ENCODE results near the gene LIMD2.

Gene LIMD2

DNA sequence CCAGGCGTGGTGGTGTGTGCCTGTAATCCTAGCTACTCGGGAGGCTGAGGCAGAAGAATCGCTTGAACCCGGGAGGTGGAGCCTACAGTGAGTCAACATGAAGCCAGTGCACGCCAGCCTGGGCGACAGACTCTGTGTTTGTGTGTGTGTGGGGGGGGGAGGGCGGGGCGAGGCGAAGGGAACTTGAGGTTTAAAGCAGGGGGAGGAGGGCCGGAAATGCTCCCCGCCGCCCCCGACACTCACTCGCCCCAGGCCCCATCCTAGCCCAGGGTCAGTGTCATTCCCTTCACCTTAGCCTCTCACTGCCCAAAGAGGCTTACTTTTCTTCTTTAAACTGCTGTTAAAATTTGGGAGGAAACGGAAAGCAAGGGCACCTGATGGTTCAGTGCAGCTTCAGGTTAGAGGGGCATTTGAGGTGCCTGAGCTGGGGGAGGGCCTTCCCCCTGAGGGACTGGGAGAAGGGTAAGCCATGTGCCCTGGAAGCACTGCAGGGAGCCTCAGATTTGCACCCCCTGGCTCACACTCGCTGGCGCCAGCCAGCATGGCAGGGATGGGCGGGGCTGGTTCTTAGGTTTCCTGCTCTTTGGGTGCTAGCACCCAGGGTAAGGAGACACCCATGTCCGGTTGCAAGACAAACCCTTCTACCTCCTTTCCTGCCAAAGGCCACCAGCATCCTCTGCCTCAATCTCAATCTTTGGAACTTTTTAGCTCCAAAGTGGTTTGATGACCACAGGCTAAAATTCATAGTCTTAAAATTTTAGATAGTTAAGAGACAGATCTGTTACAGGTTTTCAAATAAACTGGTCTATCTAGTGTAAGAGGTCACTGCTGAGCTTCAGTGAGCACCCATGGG is 2.2 kb upstream of the LIMD2 start:
- DNase-seq, result peak; percentile 62 to 69 (median 66)
- no peaks in the 10 kb centered on the region for H3K27me3 ChIP-seq (replicated peaks; ENCODE audit: control insufficient read depth, insufficient read depth, low read length, poor library complexity, severe bottlenecking)
- H3K4me3 ChIP-seq (ENCODE audit: insufficient read depth, low read depth, low read length, poor library complexity, severe bottlenecking), result peak overlapping the region; percentile 38
- H3K36me3 ChIP-seq (ENCODE audit: control insufficient read depth, insufficient read depth, low read length), result peaks cover 22% of the 10 kb centered on the region
- no peaks in the 10 kb centered on the region for H3K9me3 ChIP-seq (ENCODE audit: control insufficient read depth, low read length)
- peak overlapping the region; percentile 86 for H3K27ac ChIP-seq (ENCODE audit: insufficient read depth, low read length, poor library complexity, severe bottlenecking)
- H3K4me1 ChIP-seq (ENCODE audit: control insufficient read depth, insufficient read depth, low read length, poor library complexity, severe bottlenecking), result peaks cover 76% of the 10 kb centered on the region

DNA sequence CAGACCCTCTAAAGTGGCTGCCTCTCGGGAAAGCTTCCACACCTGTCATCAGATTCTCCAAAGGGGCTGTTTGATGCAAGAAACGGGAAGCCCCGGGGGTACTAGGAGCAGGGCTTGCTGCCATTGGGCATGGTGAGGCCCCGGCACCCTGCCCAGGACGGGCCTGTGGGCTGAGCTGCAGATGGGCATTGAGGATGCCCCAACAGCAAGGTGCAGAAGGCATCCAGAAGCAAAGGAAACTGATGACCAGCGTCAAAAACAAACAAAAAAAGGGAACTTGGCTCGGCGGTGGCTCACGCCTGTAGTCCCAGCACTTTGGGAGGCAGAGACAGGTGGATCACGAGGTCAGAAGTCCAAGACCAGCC is 1.5 kb upstream of the LIMD2 start:
- peak overlapping the region; percentile 38 for H3K4me3 ChIP-seq (ENCODE audit: insufficient read depth, low read depth, low read length, poor library complexity, severe bottlenecking)
- H3K27me3 ChIP-seq (replicated peaks; ENCODE audit: control insufficient read depth, insufficient read depth, low read length, poor library complexity, severe bottlenecking), result no peaks in the 10 kb centered on the region
- H3K9me3 ChIP-seq (ENCODE audit: control insufficient read depth, low read length), result no peaks in the 10 kb centered on the region
- no peak for DNase-seq
- peaks cover 76% of the 10 kb centered on the region for H3K4me1 ChIP-seq (ENCODE audit: control insufficient read depth, insufficient read depth, low read length, poor library complexity, severe bottlenecking)
- peaks cover 28% of the 10 kb centered on the region for H3K36me3 ChIP-seq (ENCODE audit: control insufficient read depth, insufficient read depth, low read length)
- H3K27ac ChIP-seq (ENCODE audit: insufficient read depth, low read length, poor library complexity, severe bottlenecking), result peak overlapping the region; percentile 86

DNA sequence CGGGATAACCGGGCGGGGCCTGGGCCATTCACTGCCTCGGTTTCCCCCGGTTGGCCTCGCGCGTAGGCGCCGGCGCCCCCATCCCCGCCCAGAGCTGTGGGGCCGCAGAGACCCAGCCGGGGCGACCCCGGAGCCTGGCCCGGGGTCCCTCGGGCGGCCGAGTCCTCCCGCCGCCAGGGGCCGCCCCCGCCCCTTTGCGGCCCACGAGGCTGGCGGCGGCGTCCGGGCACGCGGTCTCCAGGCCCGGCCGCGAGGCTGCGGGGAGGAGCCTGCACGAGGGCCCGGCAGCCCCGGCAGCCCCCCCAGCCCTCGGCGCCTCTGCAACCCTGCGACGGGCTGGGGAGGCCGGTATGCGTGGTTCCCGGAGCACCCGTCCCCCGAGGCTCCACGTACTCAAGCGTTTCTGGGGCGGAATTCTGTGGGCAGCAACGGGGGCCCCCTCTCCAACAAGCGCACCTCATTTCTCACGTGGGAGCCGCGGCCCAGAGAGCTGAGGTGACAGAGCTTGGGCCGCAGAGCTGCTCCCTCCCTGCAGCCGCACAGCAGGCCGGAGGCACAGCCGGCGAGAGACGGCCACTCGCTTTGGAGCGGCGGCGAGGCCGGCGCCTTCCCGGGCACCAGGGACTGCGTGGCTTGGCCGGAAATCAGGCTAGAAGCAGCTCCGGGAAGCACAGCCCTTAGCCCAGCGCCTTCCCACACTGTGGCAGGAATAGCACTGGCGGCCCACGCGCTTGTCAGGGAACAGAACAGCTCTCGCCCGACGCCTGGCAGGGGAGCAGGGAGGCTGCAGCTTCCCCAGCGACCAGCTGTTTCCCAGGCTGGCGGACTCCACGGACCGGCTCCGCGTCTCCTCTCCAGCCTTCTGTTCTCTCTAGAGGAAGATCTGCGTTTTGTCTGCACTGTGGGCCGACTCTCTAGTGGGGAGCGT is 867 bp upstream of the LIMD2 start:
- DNase-seq, result peak; percentile 44 to 48 (median 44)
- Histone ChIP-seq H3K4me3 (ENCODE audit: insufficient read depth, low read depth, low read length, poor library complexity, severe bottlenecking) (peak overlapping the region; percentile 54), H3K36me3 (ENCODE audit: control insufficient read depth, insufficient read depth, low read length) (peaks cover 31% of the 10 kb centered on the region), H3K4me1 (ENCODE audit: control insufficient read depth, insufficient read depth, low read length, poor library complexity, severe bottlenecking) (peaks cover 76% of the 10 kb centered on the region), H3K27ac (ENCODE audit: insufficient read depth, low read length, poor library complexity, severe bottlenecking) (peak overlapping the region; percentile 86), H3K9me3 (ENCODE audit: control insufficient read depth, low read length) (no peaks in the 10 kb centered on the region), H3K27me3 (replicated peaks; ENCODE audit: control insufficient read depth, insufficient read depth, low read length, poor library complexity, severe bottlenecking) (no peaks in the 10 kb centered on the region)

DNA sequence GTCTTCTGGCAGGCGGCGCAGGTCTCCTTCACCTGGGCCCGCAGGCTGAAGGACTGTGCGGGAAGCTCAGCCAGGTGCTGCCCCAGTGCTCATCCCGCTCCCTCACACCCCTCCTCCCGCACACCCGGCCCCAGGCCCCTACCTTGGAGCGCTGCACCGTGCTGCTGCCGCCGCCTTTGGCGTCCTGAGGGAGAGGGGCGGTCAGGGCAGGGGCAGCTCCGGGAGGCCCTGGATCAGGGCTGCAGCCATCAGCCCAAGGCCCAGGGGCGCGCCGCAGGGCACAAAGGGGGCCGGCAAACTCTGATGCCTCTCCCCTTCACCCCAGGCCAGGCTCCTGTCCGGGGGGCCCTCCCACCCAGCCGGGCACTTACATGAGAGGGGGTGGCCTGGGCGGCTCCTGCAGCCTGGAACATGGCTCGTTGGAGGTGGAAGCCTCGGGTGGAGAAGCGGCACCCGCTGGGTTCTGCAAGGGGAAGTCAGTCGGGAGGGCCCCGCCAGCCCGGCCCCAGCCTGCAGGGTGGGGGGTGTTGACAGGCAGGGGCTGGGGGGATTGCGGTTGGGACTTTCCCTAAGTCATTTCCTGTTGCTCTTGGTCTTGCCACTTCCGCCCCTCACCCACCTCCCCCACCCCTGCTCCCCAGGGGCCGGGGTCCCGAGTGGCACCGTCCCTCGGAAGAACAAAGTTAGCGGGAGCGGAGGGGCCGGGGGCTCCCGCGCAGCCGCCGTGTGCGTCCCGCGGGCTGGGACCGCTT is 863 bp downstream of the LIMD2 start:
- Histone ChIP-seq H3K4me1 (ENCODE audit: control insufficient read depth, insufficient read depth, low read length, poor library complexity, severe bottlenecking) (peaks cover 73% of the 10 kb centered on the region), H3K9me3 (ENCODE audit: control insufficient read depth, low read length) (no peaks in the 10 kb centered on the region), H3K27ac (ENCODE audit: insufficient read depth, low read length, poor library complexity, severe bottlenecking) (peak overlapping the region; percentile 86), H3K27me3 (replicated peaks; ENCODE audit: control insufficient read depth, insufficient read depth, low read length, poor library complexity, severe bottlenecking) (no peaks in the 10 kb centered on the region), H3K4me3 (ENCODE audit: insufficient read depth, low read depth, low read length, poor library complexity, severe bottlenecking) (peak overlapping the region; percentile 80), H3K36me3 (ENCODE audit: control insufficient read depth, insufficient read depth, low read length) (peaks cover 31% of the 10 kb centered on the region)
- peak; percentile 80 to 81 (median 80) for DNase-seq

DNA sequence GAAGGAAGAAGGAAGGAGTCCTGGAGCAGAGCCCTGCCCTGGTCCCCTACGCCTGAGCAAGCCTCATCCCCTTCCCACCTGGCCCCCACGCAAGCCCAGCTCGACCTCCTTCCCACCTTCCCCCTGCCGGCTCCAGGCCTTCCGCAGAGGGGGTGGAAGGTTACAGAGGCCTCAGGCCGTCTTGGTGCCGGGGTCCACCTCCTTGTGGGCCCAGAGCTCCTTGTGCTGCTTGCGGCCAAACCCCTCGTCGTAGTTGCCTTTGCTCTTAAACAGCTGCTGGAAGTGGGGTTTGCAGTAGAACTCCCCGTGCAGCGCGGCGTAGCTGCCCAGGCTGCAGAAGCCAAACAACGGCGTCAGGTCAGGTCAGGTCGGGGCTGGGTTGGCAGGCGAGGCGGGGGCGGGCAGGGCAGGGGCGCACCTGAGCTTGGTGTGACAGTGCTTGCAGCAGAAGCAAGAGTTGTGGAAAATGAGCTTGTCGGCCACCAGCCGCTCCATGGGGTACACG is 1.5 kb downstream of the LIMD2 start:
- no peak for DNase-seq
- H3K27ac ChIP-seq (ENCODE audit: insufficient read depth, low read length, poor library complexity, severe bottlenecking), result peak overlapping the region; percentile 86
- H3K4me3 ChIP-seq (ENCODE audit: insufficient read depth, low read depth, low read length, poor library complexity, severe bottlenecking), result peak overlapping the region; percentile 80
- peaks cover 27% of the 10 kb centered on the region for H3K36me3 ChIP-seq (ENCODE audit: control insufficient read depth, insufficient read depth, low read length)
- no peaks in the 10 kb centered on the region for H3K9me3 ChIP-seq (ENCODE audit: control insufficient read depth, low read length)
- H3K4me1 ChIP-seq (ENCODE audit: control insufficient read depth, insufficient read depth, low read length, poor library complexity, severe bottlenecking), result peaks cover 70% of the 10 kb centered on the region
- no peaks in the 10 kb centered on the region for H3K27me3 ChIP-seq (replicated peaks; ENCODE audit: control insufficient read depth, insufficient read depth, low read length, poor library complexity, severe bottlenecking)

DNA sequence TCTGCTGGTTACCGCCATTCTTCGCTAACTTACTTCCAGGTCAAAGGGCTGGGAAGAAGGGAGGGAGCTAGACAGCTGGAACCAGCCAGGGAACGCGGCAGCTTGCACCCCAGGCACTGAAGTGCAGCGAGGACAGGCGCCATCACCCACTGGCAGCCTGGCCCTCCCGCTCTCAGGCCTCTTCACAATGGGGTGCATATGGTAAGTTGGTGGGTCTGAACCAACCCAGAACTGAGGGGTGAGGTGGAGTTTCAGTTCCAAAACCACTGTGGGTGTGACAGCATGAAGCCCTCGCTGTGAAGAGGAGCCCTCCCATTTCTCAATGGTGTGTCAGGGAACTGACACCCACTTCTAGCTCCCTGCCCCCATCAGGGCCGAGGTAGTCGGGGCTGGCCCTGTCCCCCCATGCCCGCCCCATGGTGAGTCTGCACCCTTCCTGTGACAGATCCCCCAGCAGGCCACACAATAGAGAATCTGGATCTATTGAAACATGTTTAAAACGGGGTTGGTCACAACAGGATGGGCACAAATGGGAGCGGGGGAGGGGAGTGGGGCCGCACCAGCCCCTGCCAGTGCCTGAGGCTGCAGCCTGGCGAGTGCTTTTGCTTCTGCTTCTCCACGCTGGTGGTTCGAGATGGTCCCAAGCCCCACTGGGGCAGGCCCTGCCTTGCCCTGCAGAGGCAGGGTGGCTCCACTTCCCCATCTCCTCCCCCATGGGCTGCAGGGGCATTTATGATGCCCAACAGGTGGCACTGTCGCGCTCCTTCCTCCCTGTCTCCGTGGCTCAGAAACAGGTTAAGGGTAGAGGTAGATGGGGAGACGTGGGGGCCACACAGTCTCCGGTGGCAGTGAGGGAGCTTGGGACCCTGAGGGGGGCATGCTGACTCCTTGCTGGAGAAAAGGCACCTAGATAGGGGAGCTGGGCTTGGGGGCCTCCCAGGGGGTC is 2.3 kb downstream of the LIMD2 start:
- Histone ChIP-seq H3K9me3 (ENCODE audit: control insufficient read depth, low read length) (no peaks in the 10 kb centered on the region), H3K4me3 (ENCODE audit: insufficient read depth, low read depth, low read length, poor library complexity, severe bottlenecking) (peak overlapping the region; percentile 80), H3K4me1 (ENCODE audit: control insufficient read depth, insufficient read depth, low read length, poor library complexity, severe bottlenecking) (peaks cover 62% of the 10 kb centered on the region), H3K27ac (ENCODE audit: insufficient read depth, low read length, poor library complexity, severe bottlenecking) (peak overlapping the region; percentile 86), H3K36me3 (ENCODE audit: control insufficient read depth, insufficient read depth, low read length) (peaks cover 30% of the 10 kb centered on the region), H3K27me3 (replicated peaks; ENCODE audit: control insufficient read depth, insufficient read depth, low read length, poor library complexity, severe bottlenecking) (no peaks in the 10 kb centered on the region)
- DNase-seq, result peak; percentile 70 to 77 (median 74)

DNA sequence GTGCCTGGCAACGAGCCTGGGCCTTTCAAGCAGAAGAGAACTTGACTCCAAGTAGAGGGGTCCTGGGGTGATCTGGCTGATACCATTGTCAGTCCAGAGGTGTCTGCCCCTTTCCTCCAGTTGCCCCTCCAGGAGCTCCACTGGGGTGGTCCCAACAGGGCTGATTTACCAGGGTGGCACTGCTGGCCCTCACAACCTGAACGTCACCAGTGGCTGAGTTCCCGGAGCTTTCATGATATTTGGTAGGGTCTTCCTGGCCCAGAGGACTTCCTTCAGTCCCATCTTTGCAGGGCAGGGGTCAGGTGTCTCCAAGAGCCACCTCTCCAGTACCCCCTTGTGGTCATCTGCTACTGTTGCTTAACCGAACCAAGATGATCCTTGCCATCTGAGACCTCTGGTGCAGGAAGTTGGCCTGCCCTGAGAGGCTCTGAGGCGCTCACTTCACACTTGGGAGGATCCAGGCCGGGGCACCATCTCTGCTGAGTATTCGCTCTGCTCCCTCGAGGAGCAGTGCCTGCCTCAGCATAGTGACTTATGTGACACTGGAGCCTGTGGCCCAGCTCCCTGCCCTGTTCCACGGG is 3.5 kb downstream of the LIMD2 start:
- H3K9me3 ChIP-seq (ENCODE audit: control insufficient read depth, low read length), result no peaks in the 10 kb centered on the region
- DNase-seq, result peak in 1 of 3 donors; percentile 9
- H3K36me3 ChIP-seq (ENCODE audit: control insufficient read depth, insufficient read depth, low read length), result peaks cover 42% of the 10 kb centered on the region
- peak overlapping the region; percentile 86 for H3K27ac ChIP-seq (ENCODE audit: insufficient read depth, low read length, poor library complexity, severe bottlenecking)
- peaks cover 52% of the 10 kb centered on the region for H3K4me1 ChIP-seq (ENCODE audit: control insufficient read depth, insufficient read depth, low read length, poor library complexity, severe bottlenecking)
- H3K27me3 ChIP-seq (replicated peaks; ENCODE audit: control insufficient read depth, insufficient read depth, low read length, poor library complexity, severe bottlenecking), result no peaks in the 10 kb centered on the region
- H3K4me3 ChIP-seq (ENCODE audit: insufficient read depth, low read depth, low read length, poor library complexity, severe bottlenecking), result peak overlapping the region; percentile 80

DNA sequence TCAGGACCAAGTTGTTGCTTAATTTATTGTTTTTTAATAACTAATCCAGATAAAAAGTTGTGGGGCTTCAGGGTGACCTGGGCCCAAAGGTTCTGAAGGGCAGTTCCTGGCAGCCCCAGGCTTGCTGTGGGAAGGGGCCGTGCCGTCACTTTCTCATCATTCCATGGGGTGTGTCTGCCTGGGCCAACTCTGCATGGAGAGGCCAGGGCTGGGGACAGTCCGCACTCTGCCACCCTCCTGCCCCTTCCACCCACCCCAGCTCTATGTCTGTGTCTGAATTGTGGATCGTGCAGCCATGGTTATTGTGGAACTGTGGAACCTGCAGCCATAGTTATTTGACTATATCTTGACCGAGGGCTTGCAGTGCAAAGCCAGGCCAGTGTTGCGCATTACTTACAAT is 4.0 kb downstream of the LIMD2 start:
- H3K9me3 ChIP-seq (ENCODE audit: control insufficient read depth, low read length), result no peaks in the 10 kb centered on the region
- H3K36me3 ChIP-seq (ENCODE audit: control insufficient read depth, insufficient read depth, low read length), result peaks cover 48% of the 10 kb centered on the region
- H3K27me3 ChIP-seq (replicated peaks; ENCODE audit: control insufficient read depth, insufficient read depth, low read length, poor library complexity, severe bottlenecking), result no peaks in the 10 kb centered on the region
- peak overlapping the region; percentile 80 for H3K4me3 ChIP-seq (ENCODE audit: insufficient read depth, low read depth, low read length, poor library complexity, severe bottlenecking)
- H3K27ac ChIP-seq (ENCODE audit: insufficient read depth, low read length, poor library complexity, severe bottlenecking), result peak overlapping the region; percentile 86
- H3K4me1 ChIP-seq (ENCODE audit: control insufficient read depth, insufficient read depth, low read length, poor library complexity, severe bottlenecking), result peaks cover 47% of the 10 kb centered on the region
- no peak for DNase-seq

Measured in effector memory CD4-positive, alpha-beta T cell (primary cell).